PC-3 (cell line): ENCODE data around the gene PCBP3. TPM values are rescaled to one million over a fixed set of nuclear protein-coding genes. Genes with fewer than 3 reads are reported as not detected.

Experiments used
- ATAC-seq: fragments of 200-7000 bp; cut with Tn5 transposase; 2 replicates; pipeline ENCODE4 v1.9.1; 2020; ENCODE audit warnings: mild to moderate bottlenecking, moderate library complexity
- BruUV-seq: library from RNA; stranded (reverse); fragments of 400-500 nt; replicated peaks from 2 replicates; lab custom pipeline; 2021; lab: Mats Ljungman, UMichigan
- CTCF ChIA-PET: fragments of 300-600 bp; sonication (Branson Sonifier 250); formaldehyde crosslinking; loops from one replicate; lab custom pipeline; 2022; ENCODE audit warnings: antibody characterized with exemption; lab: Charles Lee
- POLR2A ChIA-PET: fragments of 300-600 bp; sonication (Branson Sonifier 250); formaldehyde crosslinking; loops from one replicate; lab custom pipeline; 2022; ENCODE audit warnings: antibody characterized with exemption; ENCODE audit not compliant: unreplicated experiment; lab: Charles Lee
- DNase-seq: peaks from one replicate; pipeline ENCODE4 v3.0.0-alpha.2; 2015
- H2AFZ ChIP-seq: fragments of 300-600 bp; sonication (generic); 2 replicates; pipeline ENCODE4 v1.6.0; 2016; ENCODE audit warnings: antibody characterized with exemption, low read length
- H3F3A ChIP-seq: fragments of 300-600 bp; sonication (generic); one replicate; pipeline ENCODE4 v1.6.0; 2017; ENCODE audit warnings: antibody characterized with exemption, low read length, control low read depth, mild to moderate bottlenecking; ENCODE audit not compliant: unreplicated experiment
- H3K27ac ChIP-seq: fragments of 300-600 bp; sonication (generic); 2 replicates; pipeline ENCODE4 v1.5.1; 2016; ENCODE audit warnings: mild to moderate bottlenecking, low read length
- H3K27me3 ChIP-seq: fragments of 300-600 bp; sonication (generic); 2 replicates; pipeline ENCODE4 v1.6.1; 2016; ENCODE audit warnings: low read length, mixed read lengths
- H3K36me3 ChIP-seq: fragments of 300-600 bp; sonication (generic); 2 replicates; pipeline ENCODE4 v1.6.1; 2016; ENCODE audit warnings: low read depth, mixed run types, low read length, mixed read lengths
- H3K4me1 ChIP-seq: fragments of 300-600 bp; sonication (generic); 2 replicates; pipeline ENCODE4 v1.5.1; 2016; ENCODE audit warnings: low read length; ENCODE audit not compliant: insufficient read depth
- H3K4me2 ChIP-seq: fragments of 300-600 bp; sonication (generic); 2 replicates; pipeline ENCODE4 v1.6.0; 2016; ENCODE audit warnings: low read length
- H3K4me3 ChIP-seq: fragments of 300-600 bp; sonication (generic); 2 replicates; pipeline ENCODE4 v1.5.1; 2016; ENCODE audit warnings: mild to moderate bottlenecking, low read length, mixed read lengths
- H3K79me2 ChIP-seq: fragments of 300-600 bp; sonication (generic); 2 replicates; pipeline ENCODE4 v1.6.1; 2017; ENCODE audit warnings: low read length, mixed read lengths
- H3K9ac ChIP-seq: fragments of 300-600 bp; sonication (generic); 2 replicates; pipeline ENCODE4 v1.6.0; 2016; ENCODE audit warnings: mild to moderate bottlenecking, low read length
- H3K9me2 ChIP-seq: fragments of 300-600 bp; sonication (generic); replicated peaks from 2 replicates; pipeline ENCODE4 v1.6.1; 2016; ENCODE audit warnings: mixed run types, low read length, mixed read lengths
- H3K9me3 ChIP-seq: fragments of 300-600 bp; sonication (generic); 2 replicates; pipeline ENCODE4 v1.6.1; 2016; ENCODE audit warnings: low read length, mixed read lengths
- H4K20me1 ChIP-seq: fragments of 300-600 bp; sonication (generic); 2 replicates; pipeline ENCODE4 v1.6.1; 2016; ENCODE audit warnings: low read length, mixed read lengths
- EZH2 ChIP-seq: fragments of 300-600 bp; sonication (generic); IDR thresholded peaks from one replicate; pipeline ENCODE4 v1.6.1; 2017; ENCODE audit warnings: antibody characterized with exemption, mild to moderate bottlenecking, low read length; ENCODE audit not compliant: unreplicated experiment
- EZH2phosphoT487 ChIP-seq: fragments of 300-600 bp; sonication (generic); IDR thresholded peaks from 2 replicates; pipeline ENCODE4 v1.6.1; 2018; ENCODE audit warnings: mild to moderate bottlenecking, antibody characterized with exemption, low read length, borderline replicate concordance
- intact Hi-C: fragments of 100-400 bp; cut with micrococcal nuclease; formaldehyde crosslinking; loops from 2 replicates; pipeline ENCODE4 v1.9.0; 2023
- total RNA-seq: library from RNA; depleted of rRNA; stranded (reverse); fragments of >200 nt; gene quantifications from 2 replicates; pipeline ENCODE4 v1.2.3, GENCODE V29; 2014
- TF ChIP-seq, protein P1 (sequence below): fragments of 300-600 bp; sonication (generic); conservative IDR thresholded peaks from 2 replicates; pipeline ENCODE4 v1.5.1; 2017; ENCODE audit warnings: antibody characterized with exemption, low read depth, mild to moderate bottlenecking, low read length

PCBP3 gene
- total RNA-seq, 1 experiment from 2014 or later, result 2.4 TPM

DNA sequence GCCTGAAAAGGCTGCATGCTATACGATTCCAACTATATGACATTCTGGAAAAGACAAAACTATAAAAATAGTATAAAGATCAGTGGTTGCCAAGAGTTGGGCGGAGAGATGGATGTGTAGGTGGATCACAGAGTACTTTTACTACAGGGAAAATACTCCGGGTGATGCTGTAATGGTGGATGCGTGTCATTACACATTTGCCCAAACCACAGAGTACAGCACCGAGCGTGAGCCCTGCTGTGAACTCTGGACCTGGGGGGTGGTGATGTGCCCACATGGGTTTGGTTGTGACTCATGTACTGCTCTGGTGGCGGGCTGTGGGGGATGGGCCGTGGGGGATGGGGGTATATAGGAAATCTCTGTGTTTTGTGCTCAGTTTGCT, 175.4 kb downstream of the PCBP3 start:
- ChIA-PET POLR2A (no interaction called here), CTCF (interaction anchor here (0.7 kb wide), 1 partner anchor 262 kb away, joined by 3 read pairs; no protein-coding TSS in a partner anchor)
- DNase-seq (peak; percentile 65), ATAC-seq (peak; percentile 53)
- H4K20me1 ChIP-seq, result no peaks in the 10 kb centered on the region
- peaks cover 31% of the 10 kb centered on the region for H3K4me1 ChIP-seq
- peak overlapping the region; percentile 19; the same call in 1 of the 2 replicates for H3K4me3 ChIP-seq
- H3F3A ChIP-seq, result peaks cover 10% of the 10 kb centered on the region
- 0 out of 2 replicates have a peak overlapping the region, but pooled peaks have one; percentile 6 for H2AFZ ChIP-seq
- peak overlapping the region; percentile 90 for H3K27ac ChIP-seq
- H3K4me2 ChIP-seq, result peak overlapping the region; percentile 60
- no peaks in the 10 kb centered on the region for H3K27me3 ChIP-seq
- H3K36me3 ChIP-seq, result no peaks in the 10 kb centered on the region
- H3K9me2 ChIP-seq, result no peaks in the 10 kb centered on the region
- peak overlapping the region; percentile 46 for H3K9ac ChIP-seq
- intact Hi-C loops, result loop anchor here (1.0 to 2.0 kb wide), 3 partner anchors 120 to 222 kb away; partner anchors contain the start of gene PCBP3
- TF ChIP-seq, protein P1, sequence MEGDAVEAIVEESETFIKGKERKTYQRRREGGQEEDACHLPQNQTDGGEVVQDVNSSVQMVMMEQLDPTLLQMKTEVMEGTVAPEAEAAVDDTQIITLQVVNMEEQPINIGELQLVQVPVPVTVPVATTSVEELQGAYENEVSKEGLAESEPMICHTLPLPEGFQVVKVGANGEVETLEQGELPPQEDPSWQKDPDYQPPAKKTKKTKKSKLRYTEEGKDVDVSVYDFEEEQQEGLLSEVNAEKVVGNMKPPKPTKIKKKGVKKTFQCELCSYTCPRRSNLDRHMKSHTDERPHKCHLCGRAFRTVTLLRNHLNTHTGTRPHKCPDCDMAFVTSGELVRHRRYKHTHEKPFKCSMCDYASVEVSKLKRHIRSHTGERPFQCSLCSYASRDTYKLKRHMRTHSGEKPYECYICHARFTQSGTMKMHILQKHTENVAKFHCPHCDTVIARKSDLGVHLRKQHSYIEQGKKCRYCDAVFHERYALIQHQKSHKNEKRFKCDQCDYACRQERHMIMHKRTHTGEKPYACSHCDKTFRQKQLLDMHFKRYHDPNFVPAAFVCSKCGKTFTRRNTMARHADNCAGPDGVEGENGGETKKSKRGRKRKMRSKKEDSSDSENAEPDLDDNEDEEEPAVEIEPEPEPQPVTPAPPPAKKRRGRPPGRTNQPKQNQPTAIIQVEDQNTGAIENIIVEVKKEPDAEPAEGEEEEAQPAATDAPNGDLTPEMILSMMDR, result no peak
- TF ChIP-seq EZH2phosphoT487, result no peak
- TF ChIP-seq EZH2, result no peak
- no TSS peak for BruUV-seq
- H3K9me3 ChIP-seq, result peaks cover 4% of the 10 kb centered on the region
- H3K79me2 ChIP-seq, result no peaks in the 10 kb centered on the region

DNA sequence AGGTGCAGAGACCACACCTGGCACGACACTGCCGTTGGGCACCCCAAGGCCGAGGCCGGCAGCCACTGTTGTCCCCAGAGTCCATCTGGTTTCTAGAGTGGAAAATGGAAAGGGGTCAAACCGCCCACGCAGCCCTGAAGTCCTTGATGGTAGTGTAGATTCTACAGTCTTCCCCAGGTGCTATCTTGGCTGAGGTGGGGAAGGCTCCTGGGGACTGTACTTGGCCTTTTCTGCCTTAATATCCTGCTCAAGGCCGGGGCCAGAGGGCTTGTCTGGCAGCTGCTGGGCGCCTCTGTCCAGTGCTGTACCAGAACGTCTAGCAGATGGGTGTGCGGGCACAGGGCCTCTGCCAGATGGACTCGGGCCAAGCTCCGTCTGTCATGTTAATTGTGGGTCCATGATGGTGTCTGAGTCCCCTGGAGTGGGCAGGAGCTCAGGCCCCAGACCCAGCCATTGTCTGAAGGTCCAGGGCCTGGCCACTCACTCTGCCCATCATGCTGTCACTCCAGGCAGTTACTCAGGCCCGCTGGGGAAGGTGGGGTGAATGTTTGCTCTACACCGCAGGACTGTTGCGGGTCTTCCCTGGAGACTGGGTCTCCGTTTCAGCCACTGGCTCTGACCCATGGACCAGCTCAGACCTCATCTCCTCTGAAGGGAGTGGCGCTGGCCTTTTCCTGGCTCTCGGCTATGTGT, 176.1 kb downstream of the PCBP3 start:
- no peaks in the 10 kb centered on the region for H3K9me2 ChIP-seq
- H4K20me1 ChIP-seq, result no peaks in the 10 kb centered on the region
- DNase-seq (no peak), ATAC-seq (no peak)
- peak overlapping the region; percentile 46 for H3K9ac ChIP-seq
- H3K27ac ChIP-seq, result peak overlapping the region; percentile 90
- ChIA-PET POLR2A (no interaction called here), CTCF (no interaction called here)
- no peaks in the 10 kb centered on the region for H3K27me3 ChIP-seq
- peak overlapping the region; percentile 19; the same call in 1 of the 2 replicates for H3K4me3 ChIP-seq
- peaks cover 5% of the 10 kb centered on the region for H3F3A ChIP-seq
- no peaks in the 10 kb centered on the region for H3K79me2 ChIP-seq
- intact Hi-C loops, result loop anchor here (1.0 to 2.0 kb wide), 3 partner anchors 121 to 263 kb away; no protein-coding TSS in a partner anchor
- H2AFZ ChIP-seq, result no peak overlapping the region
- peaks cover 31% of the 10 kb centered on the region for H3K4me1 ChIP-seq
- H3K4me2 ChIP-seq, result peak overlapping the region; percentile 60
- no peaks in the 10 kb centered on the region for H3K36me3 ChIP-seq
- TF ChIP-seq EZH2 (no peak), EZH2phosphoT487 (no peak)
- TF ChIP-seq, protein P1, result no peak
- BruUV-seq, result no TSS peak
- no peaks in the 10 kb centered on the region for H3K9me3 ChIP-seq
